GM21786 (cell line): ENCODE data around the gene CAB39.

Experiments
- ATAC-seq: cut with Tn5 transposase; IDR thresholded peaks from one replicate; pipeline ENCODE4 v1.9.1; 2021; ENCODE audit not compliant: unreplicated experiment

The CAB39 gene

DNA sequence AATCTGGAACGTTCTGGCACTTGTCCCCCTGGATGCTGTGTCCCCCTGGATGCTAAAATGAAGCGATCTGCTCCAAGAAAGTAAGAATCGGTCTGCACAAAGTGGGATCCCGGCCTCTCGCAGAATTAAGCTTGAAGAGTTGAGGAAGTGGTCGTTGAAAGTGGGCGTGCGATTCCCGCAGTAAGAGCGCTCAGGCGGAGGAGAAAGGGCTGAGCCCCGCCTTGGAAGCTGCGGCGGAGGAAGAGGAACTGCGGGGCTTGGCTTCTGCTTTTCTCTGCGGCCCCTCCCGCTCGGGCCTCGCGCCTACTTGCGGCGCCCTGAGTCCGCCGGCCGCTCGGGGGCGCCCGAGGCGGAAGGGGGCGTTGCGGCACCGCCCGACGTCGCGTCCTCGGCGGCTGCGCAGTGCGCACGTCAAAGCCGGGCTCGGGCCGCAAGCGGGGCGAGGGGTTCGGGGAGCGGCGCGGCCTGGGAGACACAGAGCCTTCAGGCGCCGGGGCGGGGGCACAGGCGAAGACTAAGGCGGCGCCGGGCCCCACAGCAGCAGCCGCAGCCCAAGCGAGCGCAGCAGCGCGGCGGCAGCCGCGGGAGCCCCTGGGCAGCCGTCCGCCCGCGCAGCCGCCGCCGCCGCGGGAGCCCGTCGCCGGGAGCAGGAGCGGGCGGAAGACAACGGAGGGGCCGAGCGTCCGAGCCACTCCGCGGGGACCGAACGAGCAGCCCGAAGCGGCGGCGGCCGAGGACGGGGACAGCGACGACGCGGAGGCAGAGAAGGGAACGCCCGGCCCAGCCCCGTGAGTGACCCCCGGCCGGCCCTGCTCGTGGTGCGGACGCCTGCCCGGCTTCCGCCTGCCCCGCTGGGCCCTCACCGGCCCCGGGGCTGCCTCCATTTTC, at the start of gene CAB39:
Gene CAB39, plus strand, starts transcription at position 400 of the 888 bp plus-strand sequence. CDS start 47,160 bp downstream, outside the sequence.
- peak; percentile 78 for ATAC-seq

DNA sequence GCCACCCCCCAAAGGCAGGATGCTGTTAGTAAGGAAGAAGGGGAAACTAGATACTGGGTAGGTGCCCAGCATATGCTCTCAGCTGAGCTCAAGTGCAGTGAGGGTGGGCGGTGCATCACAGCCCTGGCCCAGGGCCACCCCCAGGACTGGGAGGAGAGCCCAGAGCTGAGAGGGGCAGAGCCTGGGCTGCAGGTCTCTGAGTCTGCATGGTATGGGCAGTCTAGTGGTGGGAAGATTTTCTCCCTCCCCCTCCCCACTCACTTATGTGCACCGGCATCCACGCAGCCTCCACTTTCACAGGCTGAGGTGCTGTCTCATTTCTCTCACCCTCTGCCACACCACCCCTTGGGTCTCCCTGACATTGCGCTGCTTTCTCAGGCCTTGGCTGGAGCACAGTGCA, 48.5 kb upstream of the CAB39 start:
- no peak for ATAC-seq

DNA sequence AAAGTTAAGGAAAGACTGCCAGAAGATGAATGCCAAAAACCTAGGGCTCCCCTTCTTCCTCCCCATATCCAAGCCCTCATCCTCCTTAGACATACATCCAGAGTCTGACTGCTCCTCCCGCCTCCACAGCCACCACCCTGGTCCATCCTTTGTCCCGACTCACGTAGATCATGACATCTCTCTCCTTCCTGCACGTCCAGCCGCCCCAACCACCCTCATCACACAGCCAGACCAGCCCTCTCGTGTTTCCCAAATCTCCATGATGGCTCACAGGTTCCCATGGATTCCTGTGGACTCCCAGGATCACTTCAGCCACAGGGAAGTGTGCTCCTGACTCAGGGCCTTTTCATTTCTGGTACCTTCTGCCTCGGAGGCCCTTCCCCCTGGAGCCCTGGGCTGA, 47.8 kb upstream of the CAB39 start:
- ATAC-seq = no peak

DNA sequence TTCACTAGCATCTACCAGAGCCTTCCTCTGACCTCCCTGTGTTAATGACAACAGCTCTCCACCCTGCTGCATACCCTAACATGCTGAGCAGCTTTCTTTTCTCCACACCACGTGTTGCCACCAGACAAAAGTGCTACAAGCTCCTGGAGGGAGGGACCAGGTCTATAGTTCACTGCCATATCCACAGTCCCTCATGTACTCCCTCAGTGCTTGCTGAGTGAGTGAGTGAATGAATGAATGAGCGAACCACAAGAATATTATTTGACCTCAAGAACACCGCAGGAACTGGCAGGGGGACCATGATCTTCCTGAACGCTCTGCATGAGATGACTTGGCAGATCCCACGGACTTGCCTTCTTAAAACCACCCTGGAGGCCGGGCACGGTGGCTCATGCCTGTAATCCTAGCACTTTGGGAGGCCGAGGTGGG, 47.4 kb upstream of the CAB39 start:
- no peak for ATAC-seq

DNA sequence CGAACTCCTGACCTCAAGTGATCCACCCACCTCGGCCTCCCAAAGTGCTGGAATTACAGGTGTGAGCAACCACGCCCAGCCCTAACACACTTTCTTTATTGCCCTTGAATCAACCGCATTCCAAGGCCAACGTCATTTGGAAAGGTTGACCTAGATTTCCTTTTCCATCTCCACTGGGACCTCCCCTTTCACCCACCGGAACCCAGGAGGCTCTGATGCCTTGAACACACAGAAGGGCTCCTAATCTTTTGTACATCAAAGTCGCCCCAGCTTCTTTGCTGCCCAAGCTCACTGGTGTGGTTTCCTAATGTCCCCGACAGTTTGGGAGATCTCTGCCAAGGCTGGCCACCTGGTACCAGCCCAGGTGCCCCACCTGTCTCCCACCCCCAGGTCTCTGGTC, 46.2 kb upstream of the CAB39 start:
- no peak for ATAC-seq

DNA sequence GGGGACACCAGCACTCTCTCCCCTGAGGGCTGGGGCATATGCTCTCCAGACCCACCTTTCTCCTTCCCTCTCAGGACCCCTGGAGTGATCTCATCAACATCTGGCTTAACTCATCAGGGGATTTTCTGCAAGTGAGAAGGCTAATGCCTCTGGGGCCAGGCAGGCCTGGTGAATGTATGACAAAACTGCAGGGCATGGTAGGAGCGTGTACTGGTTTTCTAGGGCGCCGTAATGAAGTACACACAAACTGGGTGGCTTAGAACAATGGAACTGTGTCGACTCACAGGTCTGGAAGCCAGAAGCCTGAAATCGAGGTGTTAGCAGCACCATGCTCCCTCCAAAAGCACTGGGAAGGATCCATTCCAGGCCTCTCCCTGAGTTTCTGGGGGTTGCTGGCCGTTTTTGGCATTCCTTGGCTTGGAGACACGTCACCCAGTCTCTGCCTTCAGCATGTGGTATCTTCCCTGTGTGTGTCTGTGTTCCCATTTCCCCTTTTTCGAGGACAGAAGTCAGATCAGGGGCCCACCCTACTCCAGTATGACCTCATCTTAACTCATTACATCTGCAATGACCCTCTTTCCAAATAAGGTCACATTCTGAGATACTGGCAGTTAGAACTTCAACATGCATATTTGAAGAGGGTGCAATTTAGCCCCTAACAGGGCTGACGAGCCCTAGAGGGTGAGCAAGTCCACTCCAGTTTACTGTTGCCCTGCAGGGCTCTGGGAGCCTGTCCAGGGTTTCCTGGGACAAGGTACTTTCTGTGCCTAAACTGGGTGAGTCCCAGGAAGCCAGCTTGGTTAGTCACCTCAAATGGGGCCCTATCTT, 45.5 kb upstream of the CAB39 start:
- no peak for ATAC-seq

DNA sequence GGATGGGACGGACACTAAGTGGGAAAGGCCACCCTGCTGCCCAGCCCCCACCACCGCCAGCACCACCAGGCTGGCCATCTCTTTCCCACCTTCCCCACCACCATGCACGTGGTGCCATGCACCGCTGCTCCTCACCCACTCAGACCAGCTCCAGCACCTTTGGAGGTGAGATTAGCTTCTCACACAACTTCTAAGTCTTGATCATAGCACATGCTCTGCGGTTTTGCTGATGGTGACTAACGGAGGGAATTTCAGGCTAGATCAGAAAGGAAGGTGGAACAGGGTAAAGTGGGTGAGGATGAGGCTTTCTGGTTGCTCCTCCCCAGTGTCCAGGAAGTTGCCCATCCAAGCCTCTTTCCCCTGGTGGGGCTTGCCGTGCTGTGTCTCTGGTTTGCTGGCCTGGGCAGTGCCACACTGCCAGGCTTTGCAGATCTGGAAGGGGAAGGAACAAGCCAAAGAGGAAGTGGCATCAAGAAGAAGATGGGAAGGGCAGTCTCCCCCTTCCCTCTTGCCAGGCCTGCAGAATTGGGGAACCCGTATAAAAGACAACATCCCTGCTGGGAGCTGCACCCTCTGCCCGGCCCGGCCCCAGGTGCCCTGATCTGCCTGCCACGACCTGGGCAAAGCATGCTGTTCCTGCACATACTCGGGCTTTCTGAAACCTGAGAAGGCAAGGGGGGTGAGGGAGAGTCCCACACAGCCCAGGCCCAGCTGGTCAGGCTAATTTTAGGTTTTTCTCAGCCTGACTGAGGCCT, 44.3 kb upstream of the CAB39 start:
- peak; percentile 60 for ATAC-seq

DNA sequence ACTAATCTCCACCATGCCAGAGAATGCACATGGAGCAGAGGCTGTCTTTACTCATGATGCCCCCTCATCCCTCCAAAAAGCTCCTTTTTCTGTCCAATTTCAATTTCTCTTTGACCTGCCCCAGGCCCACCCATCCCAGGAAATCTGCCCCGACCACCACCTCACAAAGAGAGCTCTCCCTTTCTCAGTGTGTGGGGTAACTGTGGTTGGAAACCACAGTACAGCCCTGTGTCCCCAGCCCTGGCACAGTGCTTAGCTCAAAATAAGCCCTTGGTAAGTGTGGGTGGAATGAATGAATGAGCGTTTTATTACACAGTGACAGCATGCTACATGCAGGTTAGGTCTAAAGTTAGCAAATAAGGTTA, 43.7 kb upstream of the CAB39 start:
- ATAC-seq = peak; percentile 37

DNA sequence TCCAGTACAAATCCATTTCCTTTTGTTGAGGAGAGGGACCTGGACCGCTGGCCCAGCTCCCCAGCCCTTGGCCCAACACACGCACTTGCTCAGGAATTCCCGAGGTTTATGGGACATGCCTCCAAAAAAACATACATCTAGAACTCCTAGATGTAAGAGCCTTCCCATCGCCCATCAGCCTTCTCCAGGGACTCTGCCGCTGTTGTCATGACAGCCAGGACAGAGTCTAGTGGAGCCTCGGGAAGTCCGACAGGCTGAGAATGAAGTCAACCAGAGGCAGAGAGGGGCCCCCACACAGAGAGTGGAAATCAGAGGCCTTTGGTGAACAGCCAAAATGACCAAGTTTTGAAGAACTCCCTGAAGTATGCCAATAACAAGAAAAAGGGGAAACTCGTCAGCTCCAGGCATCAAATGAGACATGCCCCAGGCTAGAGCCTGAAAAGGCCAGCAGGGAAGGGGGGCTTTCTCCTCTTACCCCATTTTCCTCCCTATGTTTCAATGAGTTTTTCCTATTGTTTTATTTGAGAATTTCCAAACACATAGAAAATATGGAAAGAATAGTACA, 43.2 kb upstream of the CAB39 start:
- ATAC-seq = no peak

DNA sequence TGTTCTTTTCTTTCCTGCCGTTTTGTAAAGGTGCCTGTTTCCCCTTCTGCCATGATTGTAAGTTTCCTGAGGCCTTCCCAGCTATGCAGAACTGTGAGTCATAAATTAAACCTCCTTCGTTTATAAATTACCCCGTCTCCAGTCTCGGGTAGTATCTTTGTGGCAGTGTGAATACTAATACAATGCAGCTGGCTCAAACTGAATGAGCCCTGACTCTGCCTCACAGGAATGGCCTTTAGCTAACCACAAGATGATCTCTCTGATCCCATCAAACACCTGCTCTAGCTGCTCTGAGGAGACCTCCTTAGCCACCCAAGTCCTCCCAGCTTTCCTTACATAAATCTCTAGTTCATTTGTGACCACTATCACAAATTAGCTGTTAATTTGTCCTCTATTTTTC, 41.5 kb upstream of the CAB39 start:
- no peak for ATAC-seq

DNA sequence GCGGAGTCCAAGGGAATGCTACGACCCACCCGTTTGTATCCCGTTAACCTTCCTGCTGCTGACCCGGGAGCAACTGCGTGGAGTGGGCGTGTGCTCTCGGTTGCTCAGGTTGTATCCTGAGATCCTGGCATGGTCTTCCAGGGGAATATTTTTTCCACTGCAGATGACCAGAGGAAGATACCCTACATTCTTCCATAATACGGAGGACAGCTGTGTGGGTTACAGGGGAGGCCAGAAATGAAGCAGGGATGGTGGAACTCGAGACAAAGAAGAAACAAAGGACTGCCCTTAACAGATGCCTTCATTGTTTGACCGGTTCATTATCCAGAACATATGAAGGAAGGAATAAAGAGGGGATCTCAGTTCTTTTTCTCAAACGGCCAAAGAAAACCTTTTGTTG, 39.8 kb upstream of the CAB39 start:
- no peak for ATAC-seq

DNA sequence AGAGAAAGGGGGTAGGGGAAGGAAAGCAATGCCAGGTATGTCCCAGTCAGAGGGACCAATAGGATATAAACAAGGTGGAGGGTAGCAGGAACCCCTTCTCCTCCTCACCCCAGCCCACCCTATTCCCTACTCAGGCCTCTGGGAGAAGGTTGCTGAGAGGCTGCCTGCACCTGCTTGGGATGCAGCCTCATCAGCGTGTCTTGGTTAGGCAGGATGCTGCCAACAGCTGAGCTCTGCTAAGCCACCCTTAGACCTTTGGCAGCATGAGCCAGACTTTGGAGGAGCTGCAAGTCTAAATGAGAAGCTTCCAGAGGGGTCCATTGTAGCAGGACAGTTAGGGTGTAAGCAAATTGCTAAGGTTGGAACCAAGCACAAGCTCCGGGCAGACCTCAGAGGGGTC, 38.2 kb upstream of the CAB39 start:
- no peak for ATAC-seq

DNA sequence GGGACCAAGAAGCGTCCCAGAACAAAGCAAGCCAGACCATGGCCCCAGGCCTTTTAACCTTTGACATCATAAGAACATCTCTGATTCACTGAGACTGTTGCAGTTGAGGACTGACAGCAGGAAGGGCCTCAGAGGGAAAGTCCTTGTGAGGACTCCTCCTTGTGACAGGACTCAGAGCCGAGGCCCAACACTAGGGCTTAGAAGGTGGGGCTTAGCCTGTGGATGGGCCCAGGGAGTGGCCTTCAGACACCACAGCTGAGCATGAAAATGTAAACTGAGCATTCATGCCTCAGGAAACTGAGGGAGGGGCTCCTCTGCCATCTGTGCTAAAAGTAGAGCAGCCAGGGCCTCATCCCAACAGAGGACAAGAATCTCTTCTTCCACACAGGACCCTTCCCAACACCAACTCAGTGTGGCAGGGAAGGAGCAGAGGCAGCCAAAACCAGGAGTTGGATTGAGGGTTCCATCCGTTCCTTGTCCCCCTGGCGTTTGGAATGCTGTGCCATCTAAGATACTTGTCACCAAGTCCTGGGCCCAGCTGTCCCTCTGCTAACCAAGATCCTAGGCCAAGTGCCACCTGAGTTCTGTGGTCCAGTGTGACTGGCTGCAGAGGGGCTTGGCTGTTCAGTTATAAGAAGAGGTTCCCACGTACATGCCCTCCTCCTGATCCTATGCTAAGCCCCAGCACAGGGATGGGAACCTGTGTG, 37.5 kb upstream of the CAB39 start:
- ATAC-seq = no peak

DNA sequence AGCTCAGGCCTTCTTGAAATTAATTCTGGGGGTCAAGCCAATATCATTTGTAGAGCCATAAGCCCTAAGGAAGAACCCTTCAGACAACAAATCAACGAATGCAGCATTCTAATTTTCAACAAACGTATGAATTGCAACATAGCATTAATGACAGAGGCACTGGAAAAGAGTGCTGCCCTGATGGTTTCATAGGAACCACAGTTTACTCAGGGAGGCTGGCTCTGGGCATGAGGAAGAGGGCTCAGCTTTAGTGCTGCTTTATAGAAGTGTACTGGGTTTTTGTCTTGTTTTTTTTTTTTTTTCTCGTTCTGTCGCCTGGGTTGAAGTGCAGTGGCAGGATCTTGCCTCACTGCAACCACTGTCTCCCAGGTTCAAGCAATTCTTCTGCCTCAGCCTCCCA, 36.1 kb upstream of the CAB39 start:
- ATAC-seq = no peak

DNA sequence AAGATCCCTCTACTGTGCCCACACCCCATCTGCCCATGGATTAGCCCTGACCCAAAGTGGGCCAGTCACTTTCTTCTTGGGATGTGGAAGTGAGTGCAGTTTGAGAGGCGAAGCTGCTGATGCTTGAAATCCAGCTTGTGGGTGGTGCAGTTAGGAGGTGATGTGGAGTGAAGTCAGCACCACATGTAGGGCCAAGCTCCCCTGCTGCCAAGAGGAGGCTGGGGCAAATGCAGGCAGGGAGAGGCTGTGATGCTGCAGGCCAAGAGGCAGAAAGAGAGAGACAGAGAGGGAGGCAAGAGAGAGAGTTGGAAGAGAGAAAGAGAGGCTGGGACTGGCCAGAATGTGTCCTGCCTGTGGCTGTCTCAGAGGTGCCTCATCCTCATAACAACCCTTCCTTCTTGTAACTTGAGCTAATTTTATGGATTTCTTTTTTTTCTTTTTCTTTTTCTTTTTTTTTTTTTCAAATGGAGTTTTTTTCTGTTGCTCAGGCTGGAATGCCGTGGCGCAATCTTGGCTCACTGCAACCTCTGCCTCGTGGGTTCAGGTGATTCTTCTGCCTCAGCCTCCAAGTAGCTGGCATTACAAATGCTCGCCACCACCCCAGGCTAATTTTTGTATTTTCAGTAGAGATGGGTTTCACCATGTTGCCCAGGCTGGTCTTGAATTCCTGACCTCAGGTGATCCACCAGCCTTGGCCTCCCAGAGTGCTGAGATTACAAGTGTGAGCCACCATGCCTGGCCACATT, 35.3 kb upstream of the CAB39 start:
- ATAC-seq = no peak

DNA sequence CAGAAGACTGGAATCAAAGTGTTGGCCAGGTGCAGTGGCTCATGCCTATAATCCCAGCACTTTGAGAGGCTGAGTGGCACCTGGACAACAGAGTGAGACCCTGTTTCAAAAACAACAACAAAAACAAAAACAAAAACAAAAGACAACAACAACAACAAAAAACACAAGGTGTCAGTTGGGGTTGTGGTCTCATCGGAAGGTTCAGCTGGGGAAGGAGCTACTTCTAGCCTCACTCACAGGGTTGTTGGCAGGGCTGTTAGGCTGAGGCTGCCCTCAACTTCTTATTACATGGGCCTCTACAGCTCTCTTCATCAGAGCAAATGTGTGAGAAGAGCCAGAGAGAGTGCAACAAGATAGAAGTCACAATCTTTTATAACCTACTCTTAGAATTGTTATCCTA, 34.6 kb upstream of the CAB39 start:
- no peak for ATAC-seq

DNA sequence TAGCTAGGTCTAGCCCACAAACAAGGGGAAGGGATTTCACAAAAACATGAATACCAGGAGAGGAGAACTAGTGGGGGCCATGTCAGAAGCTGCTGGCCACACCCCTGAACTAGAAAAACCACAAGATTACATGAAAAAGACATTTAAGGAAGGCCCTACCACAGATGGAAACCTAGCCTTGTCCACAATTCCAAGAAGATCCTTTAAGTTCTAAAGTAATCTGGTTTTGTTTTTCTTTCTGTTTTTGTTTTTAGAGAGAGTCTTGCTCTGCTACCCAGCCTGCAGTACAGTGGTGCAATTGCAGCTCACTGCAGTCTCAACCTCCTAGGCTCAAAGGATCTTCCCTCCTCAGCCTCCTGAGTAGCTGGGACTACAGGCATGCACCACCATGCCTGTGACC, 34.2 kb upstream of the CAB39 start:
- no peak for ATAC-seq

DNA sequence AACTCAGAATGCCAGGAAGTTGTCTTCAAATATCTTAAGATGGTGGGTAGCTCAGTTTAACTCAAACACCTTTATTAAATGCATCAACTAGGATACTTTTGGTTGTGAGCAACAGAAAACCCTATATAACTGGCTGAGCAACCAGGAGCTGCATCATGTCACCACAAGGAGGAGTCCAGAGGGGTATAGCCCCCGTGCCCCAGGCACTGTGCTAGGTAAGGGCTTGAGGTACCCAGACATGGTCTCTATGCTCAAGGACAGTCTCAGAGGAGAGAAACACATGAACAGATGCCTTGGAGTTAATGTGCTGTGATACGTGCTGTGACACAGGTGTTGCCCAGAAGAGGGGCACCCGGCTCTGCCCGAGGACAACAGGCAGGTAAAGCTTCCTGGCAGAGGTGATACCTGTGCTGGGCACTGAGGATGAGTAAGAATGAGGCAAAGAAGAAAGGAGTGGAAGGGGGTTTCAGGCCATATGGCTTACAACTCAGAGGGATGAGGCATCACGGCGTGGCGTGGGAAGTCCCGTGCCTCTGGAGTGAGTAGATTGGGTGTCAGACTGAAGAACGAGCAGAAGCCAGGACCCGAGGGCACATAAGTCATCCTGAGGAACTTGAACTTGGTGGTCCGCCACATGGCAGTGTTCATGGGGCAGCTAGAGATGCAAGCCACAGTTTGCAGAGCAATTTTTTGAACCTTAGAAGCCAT, 32.0 kb upstream of the CAB39 start:
- ATAC-seq = no peak

DNA sequence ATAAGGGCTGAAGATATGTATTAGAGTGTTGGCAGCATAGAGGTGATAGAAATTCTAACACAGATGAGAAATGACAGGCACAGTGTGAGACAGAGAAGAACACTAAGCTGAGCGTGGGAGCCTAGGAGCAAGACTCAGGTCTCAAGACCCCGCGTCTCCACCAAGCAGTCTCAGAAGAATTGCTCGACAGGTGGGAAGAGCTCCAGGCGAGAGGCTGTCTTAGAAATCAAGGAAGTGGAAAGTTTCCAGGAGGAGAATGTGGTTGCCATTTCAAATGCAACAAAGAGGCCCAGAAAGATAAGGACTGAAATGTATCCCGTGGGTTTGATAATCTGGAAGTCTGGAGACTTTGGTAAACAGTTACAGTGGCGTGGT, 31.5 kb upstream of the CAB39 start:
- no peak for ATAC-seq
